ENCODE measurements around the gene ROGDI.
"Not testable (repeated sequence)": the region's sequence is repeated elsewhere in the genome, so short reads cannot be mapped to it uniquely, and the experiment has no call there.

The ROGDI gene

GRCh38 chr16:4788910-4789309 is 13.5 kb downstream of the ROGDI start:
- no peak for DNase-seq

GRCh38 chr16:4788489-4788889 is 13.9 kb downstream of the ROGDI start:
- no peak for DNase-seq

- DNase-seq: no peak
Measured at GRCh38 chr16:4787627-4788482, 14.6 kb downstream of the ROGDI start, which contains the start of gene SEPTIN12. TSS of gene SEPTIN12 (minus strand) at chr16:4788345. CDS start at chr16:4787645, 700 bp downstream.

- DNase-seq: no peak
Measured at GRCh38 chr16:4787068-4787467, 15.4 kb downstream of the ROGDI start.

GRCh38 chr16:4785758-4786433 is 16.5 kb downstream of the ROGDI start:
- DNase-seq: no peak

GRCh38 chr16:4784444-4784987 is 17.9 kb downstream of the ROGDI start:
- DNase-seq: not testable (repeated sequence)

- DNase-seq: no peak
Measured at GRCh38 chr16:4783951-4784336, 18.5 kb downstream of the ROGDI start.

- no peak for DNase-seq
Measured at GRCh38 chr16:4783251-4783950, 19.0 kb downstream of the ROGDI start.

- peak; percentile 26 for DNase-seq
Measured at GRCh38 chr16:4780235-4780634, 22.2 kb downstream of the ROGDI start.

GRCh38 chr16:4778050-4778392 is 24.4 kb downstream of the ROGDI start:
- DNase-seq: no peak

- DNase-seq: peak; percentile 9
Measured at GRCh38 chr16:4777339-4778049, 24.9 kb downstream of the ROGDI start.

- DNase-seq: no peak
Measured at GRCh38 chr16:4776141-4776705, 26.2 kb downstream of the ROGDI start.

- no peak for DNase-seq
Measured at GRCh38 chr16:4775005-4775404, 27.4 kb downstream of the ROGDI start.

- DNase-seq: no peak
Measured at GRCh38 chr16:4772351-4772750, 30.1 kb downstream of the ROGDI start.

- no peak for DNase-seq
Measured at GRCh38 chr16:4771646-4772045, 30.8 kb downstream of the ROGDI start.

GRCh38 chr16:4769306-4769638 is 33.2 kb downstream of the ROGDI start:
- no peak for DNase-seq

- peak; percentile 95 for DNase-seq
Measured at GRCh38 chr16:4768549-4769305, 33.7 kb downstream of the ROGDI start.

GRCh38 chr16:4767872-4768548 is 34.4 kb downstream of the ROGDI start:
- DNase-seq: peak; percentile 53

GRCh38 chr16:4766875-4767628 is 35.4 kb downstream of the ROGDI start, which contains the start of gene ZNF500:
TSS of gene ZNF500 (minus strand) at chr16:4767162. CDS start at chr16:4765978, 1,184 bp downstream.
- peak; percentile 94 for DNase-seq

Data from MV-4-11 (cell line).